ENCODE measurements around the gene AGXT.

- TF ChIP-seq CTCF (optimal IDR thresholded peaks at IDR 0.05 in 1 of 3, IDR thresholded peaks at IDR 0.05 in 1 of 3, conservative IDR thresholded peaks at IDR 0.05 in 1 of 3; ENCODE audit: extremely low read depth in 1 of 3, insufficient read depth in 2 of 3, low read length in 3 of 3) (no peak), EZH2 (IDR thresholded peaks at IDR 0.05; ENCODE audit: low read length) (no peak)
Observed at GRCh38 chr2:240846873-240847595, 21.6 kb upstream of the AGXT start.
